GM10248 (cell line): ENCODE data around the gene OR2A12.

ENCODE experiments used
- CTCF ChIA-PET: fragments of 300-600 bp; sonication (Branson Sonifier 250); formaldehyde crosslinking; extraction: SDS; loops from one replicate; lab custom pipeline; 2021; ENCODE audit warnings: antibody characterized with exemption; lab: Yijun Ruan, JAX
- POLR2A ChIA-PET: fragments of 350-650 bp; sonication (Branson Sonifier 250); formaldehyde crosslinking; extraction: SDS; loops from one replicate; lab custom pipeline; 2020; ENCODE audit warnings: antibody characterized with exemption; lab: Yijun Ruan, JAX
- DNase-seq: peaks from one replicate; pipeline ENCODE4 v3.0.0; 2012; ENCODE audit errors: extremely low spot score
- TF ChIP-seq, protein P1 (sequence below): IDR thresholded peaks from 2 replicates; pipeline ENCODE4 v1.5.1; 2012; ENCODE audit warnings: mild to moderate bottlenecking, low read depth; ENCODE audit errors: extremely low read depth, missing control alignments, control extremely low read depth

OR2A12 gene

GRCh38 chr7:144142187-144142586 is 56.1 kb downstream of the OR2A12 start:
- TF ChIP-seq, protein P1, sequence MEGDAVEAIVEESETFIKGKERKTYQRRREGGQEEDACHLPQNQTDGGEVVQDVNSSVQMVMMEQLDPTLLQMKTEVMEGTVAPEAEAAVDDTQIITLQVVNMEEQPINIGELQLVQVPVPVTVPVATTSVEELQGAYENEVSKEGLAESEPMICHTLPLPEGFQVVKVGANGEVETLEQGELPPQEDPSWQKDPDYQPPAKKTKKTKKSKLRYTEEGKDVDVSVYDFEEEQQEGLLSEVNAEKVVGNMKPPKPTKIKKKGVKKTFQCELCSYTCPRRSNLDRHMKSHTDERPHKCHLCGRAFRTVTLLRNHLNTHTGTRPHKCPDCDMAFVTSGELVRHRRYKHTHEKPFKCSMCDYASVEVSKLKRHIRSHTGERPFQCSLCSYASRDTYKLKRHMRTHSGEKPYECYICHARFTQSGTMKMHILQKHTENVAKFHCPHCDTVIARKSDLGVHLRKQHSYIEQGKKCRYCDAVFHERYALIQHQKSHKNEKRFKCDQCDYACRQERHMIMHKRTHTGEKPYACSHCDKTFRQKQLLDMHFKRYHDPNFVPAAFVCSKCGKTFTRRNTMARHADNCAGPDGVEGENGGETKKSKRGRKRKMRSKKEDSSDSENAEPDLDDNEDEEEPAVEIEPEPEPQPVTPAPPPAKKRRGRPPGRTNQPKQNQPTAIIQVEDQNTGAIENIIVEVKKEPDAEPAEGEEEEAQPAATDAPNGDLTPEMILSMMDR = no peak
- no peak for DNase-seq
- CTCF ChIA-PET = no interaction called here
- POLR2A ChIA-PET = no interaction called here

- ChIA-PET CTCF (no interaction called here), POLR2A (no interaction called here)
- TF ChIP-seq, protein P1 = no peak
- no peak for DNase-seq
Measured at GRCh38 chr7:144144426-144144825, 58.3 kb downstream of the OR2A12 start.

- ChIA-PET POLR2A (no interaction called here), CTCF (interaction anchor here (0.6 to 1.0 kb wide), 2 partner anchors 11 to 20 kb away, joined by 3 read pairs; no protein-coding TSS in a partner anchor)
- DNase-seq = no peak
- TF ChIP-seq, protein P1 = no peak
Measured at GRCh38 chr7:144148224-144148827, 62.2 kb downstream of the OR2A12 start.
